Stromal cell of bone marrow (primary cell): ENCODE data around the gene NREP.
A peak's percentile ranks its signal among the peaks of the same experiment; 100 is the strongest.

ENCODE experiments used
- DNase-seq: peaks from one replicate; pipeline ENCODE4 v3.0.0-alpha.2; 2012; ENCODE audit warnings: low read depth

Gene NREP

GRCh38 chr5:111765613-111766571 is 8.9 kb upstream of the NREP start:
- DNase-seq = no peak

GRCh38 chr5:111764019-111764418 is 7.0 kb upstream of the NREP start:
- no peak for DNase-seq

- no peak for DNase-seq
These were observed 5.9 kb upstream of the NREP start for GRCh38 chr5:111762895-111763294.

- no peak for DNase-seq
These were observed 1.3 kb upstream of the NREP start for GRCh38 chr5:111758284-111758628.

- peak; percentile 94 for DNase-seq
These were observed 625 bp upstream of the NREP start for GRCh38 chr5:111757355-111758283.

- DNase-seq = no peak
These were observed 1.0 kb downstream of the NREP start for GRCh38 chr5:111755942-111756381.

- DNase-seq = no peak
These were observed 1.6 kb downstream of the NREP start for GRCh38 chr5:111755345-111755941.

GRCh38 chr5:111753884-111754589 is 3.0 kb downstream of the NREP start:
- no peak for DNase-seq

- DNase-seq = no peak
These were observed 4.5 kb downstream of the NREP start for GRCh38 chr5:111752426-111752965.

- DNase-seq = no peak
These were observed 7.5 kb downstream of the NREP start for GRCh38 chr5:111749303-111750026.

GRCh38 chr5:111748304-111748763 is 8.7 kb downstream of the NREP start:
- DNase-seq = peak; percentile 78

- no peak for DNase-seq
These were observed 9.7 kb downstream of the NREP start for GRCh38 chr5:111747337-111747736.

GRCh38 chr5:111746791-111747190 is 10.2 kb downstream of the NREP start:
- no peak for DNase-seq

- DNase-seq = no peak
These were observed 11.8 kb downstream of the NREP start for GRCh38 chr5:111745075-111745739.

GRCh38 chr5:111744455-111744854 is 12.5 kb downstream of the NREP start:
- no peak for DNase-seq

GRCh38 chr5:111743988-111744387 is 13.0 kb downstream of the NREP start:
- no peak for DNase-seq

GRCh38 chr5:111743512-111743911 is 13.5 kb downstream of the NREP start:
- DNase-seq = no peak

- DNase-seq = peak; percentile 57
These were observed 14.6 kb downstream of the NREP start for GRCh38 chr5:111742177-111742994.

- no peak for DNase-seq
These were observed 15.7 kb downstream of the NREP start for GRCh38 chr5:111741278-111741677.
